GM19238 (cell line): Measurements from ENCODE around the gene TLCD1.

Experiments used
- DNase-seq: peaks from one replicate; pipeline ENCODE4 v3.0.0; 2011; ENCODE audit warnings: low spot score; ENCODE audit not compliant: insufficient read length

Gene TLCD1, protein sequence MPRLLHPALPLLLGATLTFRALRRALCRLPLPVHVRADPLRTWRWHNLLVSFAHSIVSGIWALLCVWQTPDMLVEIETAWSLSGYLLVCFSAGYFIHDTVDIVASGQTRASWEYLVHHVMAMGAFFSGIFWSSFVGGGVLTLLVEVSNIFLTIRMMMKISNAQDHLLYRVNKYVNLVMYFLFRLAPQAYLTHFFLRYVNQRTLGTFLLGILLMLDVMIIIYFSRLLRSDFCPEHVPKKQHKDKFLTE

DNA sequence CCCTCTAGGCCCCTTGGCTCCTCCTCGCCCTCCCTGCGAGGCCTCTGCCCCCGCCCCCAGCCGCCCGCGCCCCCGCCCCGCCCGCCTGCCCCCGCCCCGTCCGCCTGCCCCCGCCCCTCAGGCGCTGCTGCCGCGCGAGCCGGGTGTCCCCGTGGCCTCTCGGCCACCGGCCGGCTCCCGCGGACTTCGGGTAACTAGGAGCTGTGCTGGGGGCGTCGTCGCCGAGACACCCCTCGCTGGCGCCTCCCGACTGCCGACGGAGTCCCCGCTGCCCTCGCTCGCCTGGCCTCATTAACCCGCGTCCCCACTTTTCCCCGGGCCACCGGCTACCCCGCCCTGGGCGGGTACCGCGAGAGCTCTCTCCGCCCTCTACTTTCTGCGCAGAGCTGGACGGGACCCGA is at the start of gene TLCD1:
TLCD1 (minus strand) TSS at position 8 of the 401 bp plus-strand sequence. CDS start 136 bp downstream, outside the sequence.
- peak; percentile 63 for DNase-seq

DNA sequence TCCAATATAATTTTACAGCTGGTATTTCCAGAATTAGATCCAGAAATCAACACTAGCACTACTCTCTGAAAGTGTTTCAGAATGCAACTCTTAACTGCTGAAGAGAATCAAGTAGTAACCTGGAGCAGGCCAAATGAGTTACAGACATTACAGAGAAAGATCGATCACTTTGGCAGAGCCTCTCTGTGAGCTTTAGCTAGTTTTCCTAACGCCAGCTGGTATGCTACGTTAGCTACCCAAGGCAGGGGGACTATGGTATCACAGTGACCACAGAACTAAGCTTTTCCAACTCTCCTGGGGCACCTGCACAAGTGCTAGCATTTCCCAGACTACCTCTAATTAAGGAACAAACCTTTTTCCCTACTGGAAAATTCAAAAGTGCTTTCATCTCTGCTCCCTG is 48.2 kb upstream of the TLCD1 start:
- no peak for DNase-seq

DNA sequence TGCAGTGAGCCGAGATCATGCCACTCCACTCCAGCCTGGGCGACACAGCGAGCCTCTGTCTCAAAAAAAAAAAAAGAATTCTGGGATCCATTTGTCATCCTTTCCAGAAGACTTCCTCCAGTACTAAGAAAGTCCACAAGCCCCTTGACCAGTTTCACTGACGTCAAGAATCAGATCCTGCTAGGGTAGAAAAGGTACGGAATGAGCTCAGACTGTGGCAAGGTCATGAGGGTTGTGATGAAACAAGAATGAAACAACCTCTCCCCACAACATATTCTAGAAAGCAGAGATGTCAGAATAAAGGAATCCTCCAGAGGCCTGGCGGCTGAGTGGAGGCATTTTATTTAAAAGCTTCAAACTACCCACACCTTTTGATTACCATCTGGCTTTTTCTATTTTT is 47.7 kb upstream of the TLCD1 start:
- no peak for DNase-seq

DNA sequence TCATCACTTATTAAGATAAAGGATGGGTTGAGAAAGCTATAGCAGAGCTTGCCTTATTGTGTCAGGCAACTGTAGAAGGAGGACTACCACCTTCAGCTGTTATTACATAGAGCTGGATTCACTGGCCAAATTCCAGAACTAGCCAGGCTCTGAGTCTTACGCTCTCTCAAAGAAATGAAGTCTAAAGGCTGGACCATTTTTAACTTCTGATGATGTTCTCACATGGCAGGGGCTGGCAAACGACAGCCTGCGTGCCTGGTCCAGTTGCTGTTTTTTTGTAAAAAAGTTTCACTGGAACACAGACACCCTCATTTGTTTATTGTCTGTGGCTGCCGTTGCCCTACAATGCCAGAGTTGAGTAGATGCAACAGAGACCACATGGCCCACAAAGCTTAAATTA is 39.0 kb upstream of the TLCD1 start:
- DNase-seq: no peak

DNA sequence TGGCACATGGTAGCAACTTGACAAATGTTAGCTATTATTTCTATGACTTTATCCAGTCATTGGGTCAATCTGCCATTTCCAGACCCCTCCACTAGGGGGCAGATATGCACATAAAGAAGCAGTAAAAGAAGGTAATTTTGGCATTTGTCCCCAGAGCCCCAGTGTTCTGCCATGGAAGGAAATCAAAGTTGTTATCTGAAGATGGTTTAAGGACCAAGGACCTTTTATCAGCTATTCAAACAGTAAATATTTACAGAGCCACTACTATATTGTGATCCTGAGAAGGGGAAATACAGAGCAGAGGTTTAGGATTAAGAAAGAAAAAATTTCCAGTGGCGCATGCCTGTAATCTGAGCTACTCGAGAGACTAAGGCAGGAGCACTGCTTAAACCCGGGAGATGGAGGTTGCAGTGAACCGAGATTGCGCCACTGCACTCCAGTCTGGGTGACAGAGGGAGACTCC is 37.8 kb upstream of the TLCD1 start:
- no peak for DNase-seq

DNA sequence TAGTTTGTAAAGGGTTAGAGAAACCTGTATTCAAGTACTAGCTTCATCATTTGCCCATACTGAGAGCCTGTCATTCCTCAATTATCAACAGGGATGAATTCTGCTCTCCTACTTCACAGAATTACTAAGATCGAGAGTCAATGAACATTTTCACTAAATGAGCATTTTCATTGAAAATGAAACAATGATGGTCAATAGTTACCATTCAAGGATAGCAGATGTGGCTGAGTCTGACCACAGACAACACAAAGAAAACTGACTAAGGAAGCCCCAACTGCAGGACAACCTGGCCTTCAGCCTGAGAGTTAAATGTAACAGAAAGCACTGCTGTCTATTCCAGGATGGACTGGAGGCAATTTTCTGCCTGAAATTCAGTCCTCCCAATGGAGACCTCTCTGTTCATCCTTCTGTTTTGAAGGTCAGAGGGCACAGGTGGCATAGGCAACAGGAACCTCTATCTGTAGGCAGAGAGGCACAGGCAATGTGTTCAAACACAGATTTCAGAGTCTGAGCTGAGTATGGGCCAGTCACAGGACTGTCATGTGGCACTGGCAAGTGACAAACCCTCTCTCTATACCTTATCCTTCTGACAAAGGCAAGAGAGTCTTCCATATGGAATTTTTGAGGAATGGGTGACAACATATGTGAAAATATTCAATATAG is 37.2 kb upstream of the TLCD1 start:
- DNase-seq: no peak

DNA sequence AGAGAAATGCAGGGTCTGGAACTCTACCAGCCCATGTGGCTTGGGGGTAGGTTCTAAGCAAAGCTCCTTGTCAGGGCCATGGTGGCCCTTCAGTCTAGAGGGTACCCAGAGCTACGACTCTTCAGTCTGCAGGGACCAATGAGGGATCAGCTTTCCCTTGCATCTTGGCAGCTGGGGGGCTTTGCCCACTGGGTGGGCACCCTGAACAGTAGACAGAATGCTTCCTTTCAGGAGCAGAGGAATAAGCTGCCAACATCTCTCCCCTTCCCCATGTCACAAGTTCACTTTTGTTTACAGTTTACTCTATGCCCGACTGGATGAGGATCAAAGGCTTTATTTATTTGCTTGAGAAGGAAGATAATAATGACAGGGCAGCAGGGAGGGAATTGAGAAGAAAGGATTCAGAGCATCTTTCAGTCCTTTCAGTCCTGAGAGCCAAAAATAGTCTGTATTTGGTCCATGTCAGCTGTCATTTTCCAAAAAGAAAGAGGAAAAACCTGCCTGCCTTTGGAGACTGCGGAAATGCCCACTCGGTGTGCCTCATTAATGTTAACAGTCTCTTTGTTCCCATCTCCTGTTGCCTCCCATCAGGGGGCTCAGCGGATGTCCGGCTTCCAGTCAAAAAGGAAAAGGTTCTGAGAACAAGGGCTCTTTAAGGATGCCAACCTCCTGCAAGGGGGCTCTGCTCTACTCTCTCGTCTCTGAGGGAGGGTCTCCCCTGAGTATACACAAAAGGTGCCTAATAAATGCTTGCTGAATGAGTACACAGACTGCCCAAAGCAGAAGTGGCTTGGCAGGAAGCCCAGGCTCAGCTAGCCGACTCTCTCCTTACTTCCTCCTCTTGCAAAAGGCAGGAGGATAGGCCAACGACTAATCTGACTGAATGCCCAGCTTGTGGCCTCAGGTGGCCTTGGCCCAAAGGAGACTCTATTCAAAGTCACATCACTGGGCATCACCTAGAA is 34.8 kb upstream of the TLCD1 start:
- no peak for DNase-seq

DNA sequence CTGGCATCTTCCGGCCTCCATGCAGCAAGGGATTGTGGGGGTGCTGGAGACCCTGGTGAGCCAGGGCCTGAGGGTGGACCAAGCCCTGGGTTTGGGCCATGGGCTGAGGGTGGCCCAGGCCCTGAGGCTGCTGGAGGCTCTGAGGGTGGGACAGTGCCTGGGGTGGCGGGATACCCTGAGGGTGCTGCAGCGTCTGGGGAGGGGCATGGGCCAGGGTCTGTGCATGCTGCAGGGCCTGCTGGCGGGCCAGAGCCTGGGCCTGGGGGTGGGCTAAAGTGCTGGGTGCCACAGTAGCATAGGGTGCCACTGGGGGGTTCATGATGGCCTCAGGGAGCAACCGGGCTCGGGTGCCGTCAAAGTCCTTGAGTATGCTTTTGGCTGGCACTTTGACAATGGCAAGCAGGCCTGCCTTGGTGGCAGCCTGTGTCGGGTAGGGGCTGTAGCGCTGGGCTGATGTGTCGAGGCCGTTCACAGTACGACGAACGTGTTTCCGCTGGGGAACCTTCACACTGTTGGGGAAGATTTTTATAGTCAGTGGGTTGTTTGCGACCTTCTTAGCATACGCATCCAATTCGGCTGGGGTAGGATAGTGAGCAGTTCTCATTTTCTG is 33.3 kb upstream of the TLCD1 start:
- DNase-seq: no peak

DNA sequence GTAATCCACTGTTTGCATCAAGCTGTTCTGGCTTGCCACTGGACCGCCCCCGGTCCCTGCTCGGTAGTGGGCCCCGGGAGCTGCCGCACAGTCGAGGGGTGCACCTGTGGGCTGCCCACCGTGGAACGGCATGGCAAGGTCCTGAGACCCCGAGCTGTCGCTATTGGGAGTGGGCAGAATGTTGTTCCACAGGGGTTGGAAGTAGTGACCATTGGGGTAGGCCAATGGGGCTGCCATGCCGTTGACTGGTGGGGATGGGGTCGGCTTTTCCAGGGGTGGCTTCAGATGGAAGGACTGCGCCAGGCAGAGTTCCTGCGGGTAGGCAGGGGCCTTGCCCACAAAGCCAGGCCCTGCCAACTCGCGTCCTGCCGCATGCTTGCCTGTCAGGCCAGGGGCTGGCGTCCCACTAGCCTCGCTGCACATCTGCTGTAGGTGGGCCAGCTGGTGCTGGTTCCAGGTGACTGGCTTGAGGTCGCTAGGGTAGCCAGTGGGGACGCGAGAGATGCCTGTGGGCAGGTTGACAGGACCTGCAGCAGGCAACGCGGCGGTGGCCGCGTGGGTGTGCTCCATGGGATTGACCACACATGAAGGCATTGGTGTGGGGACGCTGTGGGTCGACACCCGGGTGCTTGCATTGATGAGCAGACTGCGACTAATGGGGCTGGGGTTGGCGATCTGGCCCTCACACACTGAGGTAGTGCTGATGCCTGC is 32.5 kb upstream of the TLCD1 start:
- DNase-seq: no peak

DNA sequence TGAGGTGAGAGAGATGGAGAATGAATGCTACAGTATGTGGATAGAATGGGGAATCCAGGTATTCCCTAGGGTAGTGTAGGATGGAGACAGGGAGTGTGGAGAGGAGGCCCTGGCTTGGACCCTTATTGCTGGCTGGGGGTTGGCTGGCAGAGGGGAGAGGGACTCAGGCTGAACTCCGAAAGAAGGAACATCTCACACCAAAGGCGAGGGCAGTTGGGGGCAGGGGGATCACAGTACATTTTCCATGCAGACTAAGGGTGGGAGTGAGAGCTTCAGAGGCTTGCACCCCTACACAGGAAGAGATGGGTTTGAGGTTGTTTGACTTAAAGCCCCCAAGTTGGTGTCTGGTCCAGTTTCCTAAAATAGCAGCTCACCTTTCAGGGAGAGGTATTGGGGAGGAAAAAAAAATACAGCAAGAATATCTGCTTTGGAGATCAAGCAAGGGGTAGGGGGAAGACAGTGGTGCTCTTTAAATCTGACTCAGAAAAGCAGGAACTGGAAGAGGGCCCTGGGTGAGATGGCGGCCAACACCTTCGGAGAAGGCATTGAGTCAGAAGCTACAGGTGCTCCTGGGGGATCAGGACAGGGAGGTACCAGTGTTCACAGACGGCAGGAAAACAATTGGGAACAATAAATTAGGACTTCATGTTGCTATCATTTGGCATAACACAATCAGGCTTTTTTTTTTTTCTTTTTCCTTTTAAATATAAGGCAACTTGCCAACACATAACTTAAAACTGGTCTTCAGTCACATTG is 30.2 kb upstream of the TLCD1 start:
- no peak for DNase-seq

DNA sequence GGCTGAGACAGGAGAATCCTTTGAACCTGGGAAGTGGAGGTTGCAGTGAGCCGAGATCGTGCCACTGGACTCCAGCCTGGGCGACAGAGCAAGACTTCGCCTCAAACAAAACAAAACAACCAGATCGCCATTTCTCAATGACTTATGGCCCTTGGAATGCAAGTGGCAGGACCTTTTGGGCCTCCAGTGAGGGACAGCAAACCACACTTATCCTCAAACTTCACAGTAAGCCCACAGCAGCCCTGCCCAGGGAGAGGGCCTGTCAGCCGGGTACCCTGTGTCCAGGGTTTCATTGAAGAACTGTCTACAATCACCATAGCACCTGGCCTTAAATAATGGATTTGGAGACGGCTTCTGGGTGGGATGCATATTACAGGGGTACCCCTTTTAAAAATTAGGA is 29.5 kb upstream of the TLCD1 start:
- no peak for DNase-seq

DNA sequence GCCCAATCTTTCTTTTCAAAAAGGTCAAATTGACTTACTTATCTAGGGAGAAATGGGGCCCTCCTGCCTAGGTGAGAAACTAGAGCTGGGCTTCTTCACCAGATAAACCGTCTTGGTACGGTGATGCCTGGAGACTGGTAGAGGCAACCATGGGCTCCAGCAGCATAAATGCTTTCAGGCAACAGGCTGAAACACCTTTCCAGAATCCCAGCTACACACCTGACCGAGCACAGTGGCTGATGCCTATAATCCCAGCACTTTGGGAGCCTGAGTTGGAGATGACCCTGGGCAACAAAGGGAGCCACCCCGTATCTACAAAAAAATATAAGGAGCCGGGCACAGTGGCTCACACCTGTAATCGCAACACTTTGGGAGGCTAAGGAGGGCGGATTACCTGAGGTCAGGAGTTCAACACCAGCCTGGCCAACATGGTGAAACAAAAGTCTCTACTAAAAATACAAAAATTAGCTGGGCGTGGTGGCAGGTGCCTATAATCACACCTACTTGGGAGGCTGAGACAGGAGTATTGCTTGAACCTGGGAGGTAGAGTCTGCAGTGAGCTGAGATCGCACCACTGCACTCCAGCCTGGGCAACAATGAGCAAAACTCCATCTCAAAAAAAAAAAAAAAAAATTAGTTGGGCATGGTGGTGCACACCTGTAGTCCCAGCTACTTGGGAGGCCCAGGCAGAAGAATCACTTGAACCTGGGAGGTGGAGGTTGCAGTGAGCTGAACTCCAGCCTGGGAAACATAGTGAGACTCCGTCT is 25.8 kb upstream of the TLCD1 start:
- no peak for DNase-seq

DNA sequence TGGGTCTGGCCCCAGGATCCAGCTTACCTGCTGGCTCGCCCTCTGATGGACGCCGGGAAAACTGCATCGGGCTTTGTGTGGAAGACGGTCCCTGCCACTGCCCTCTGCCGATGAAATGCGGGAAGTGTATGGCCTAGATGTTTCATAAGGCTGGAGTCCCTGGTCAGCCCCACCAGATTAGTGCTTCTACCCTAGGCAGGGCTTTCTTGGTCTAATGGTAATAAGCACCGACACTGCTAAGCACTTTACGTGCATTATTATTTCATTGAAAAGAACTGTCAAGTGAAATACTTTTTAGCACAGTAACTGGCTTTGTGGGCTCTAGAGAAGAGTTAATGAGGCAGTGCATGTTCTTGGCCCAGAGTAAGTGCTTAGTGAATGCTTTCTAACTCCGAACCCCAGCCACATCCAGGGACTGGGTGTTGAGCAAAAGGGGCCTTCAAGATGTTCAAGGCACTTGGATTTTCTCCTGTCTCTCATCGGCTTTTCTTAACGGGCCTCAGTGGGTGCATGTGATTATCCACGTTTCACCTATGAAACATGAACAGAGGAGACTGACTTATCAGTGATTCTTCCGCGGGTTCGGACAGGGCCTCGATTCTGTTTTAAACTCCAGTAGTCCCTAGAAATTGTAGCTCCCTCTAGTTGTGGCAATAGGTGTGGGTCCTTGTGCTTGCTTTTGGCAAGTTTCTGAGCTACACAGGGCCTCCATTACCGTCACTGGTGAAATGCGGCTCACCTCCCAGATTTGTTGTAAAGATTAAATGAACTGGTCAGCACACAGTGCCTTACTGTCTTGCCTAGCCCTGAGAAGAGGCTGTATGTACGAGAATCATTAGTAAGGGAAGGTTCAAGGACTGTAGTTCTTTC is 24.4 kb upstream of the TLCD1 start:
- peak; percentile 75 for DNase-seq

DNA sequence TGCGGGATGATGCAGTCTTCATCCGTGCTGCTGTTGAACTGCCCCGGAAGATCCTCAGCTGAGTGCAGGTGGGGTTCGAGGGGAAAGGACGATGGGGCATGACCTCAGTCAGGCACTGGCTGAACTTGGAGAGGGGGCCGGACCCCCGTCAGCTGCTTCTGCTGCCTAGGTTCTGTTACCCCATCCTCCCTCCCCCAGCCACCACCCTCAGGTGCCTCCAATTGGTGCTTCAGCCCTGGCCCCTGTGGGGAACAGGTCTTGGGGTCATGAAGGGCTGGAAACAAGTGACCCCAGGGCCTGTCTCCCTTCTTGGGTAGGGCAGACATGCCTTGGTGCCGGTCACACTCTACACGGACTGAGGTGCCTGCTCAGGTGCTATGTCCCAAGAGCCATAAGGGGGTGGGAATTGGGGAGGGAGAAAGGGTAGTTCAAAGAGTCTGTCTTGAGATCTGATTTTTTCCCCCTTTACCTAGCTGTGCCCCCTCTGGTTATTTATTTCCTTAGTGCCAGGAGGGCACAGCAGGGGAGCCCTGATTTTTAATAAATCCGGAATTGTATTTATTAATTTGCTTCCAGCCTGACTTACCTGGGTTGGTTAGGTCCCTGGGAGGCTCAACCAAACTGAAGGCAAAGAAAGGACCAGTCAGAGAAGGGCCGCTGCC is 23.6 kb upstream of the TLCD1 start:
- no peak for DNase-seq

DNA sequence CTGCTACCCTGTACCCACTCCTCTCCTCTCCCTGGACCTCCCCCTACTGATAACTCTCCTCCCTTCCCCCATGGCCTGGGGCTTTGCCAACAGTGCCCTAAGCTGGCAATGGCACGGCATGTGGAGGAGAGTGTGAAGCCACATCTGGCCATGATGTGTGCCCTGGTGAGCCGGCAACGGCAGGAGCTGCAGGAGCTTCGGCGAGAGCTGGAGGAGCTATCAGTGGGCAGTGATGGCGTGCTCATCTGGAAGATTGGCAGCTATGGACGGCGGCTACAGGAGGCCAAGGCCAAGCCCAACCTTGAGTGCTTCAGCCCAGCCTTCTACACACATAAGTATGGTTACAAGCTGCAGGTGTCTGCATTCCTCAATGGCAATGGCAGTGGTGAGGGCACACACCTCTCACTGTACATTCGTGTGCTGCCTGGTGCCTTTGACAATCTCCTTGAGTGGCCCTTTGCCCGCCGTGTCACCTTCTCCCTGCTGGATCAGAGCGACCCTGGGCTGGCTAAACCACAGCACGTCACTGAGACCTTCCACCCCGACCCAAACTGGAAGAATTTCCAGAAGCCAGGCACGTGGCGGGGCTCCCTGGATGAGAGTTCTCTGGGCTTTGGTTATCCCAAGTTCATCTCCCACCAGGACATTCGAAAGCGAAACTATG is 23.0 kb upstream of the TLCD1 start:
- no peak for DNase-seq

DNA sequence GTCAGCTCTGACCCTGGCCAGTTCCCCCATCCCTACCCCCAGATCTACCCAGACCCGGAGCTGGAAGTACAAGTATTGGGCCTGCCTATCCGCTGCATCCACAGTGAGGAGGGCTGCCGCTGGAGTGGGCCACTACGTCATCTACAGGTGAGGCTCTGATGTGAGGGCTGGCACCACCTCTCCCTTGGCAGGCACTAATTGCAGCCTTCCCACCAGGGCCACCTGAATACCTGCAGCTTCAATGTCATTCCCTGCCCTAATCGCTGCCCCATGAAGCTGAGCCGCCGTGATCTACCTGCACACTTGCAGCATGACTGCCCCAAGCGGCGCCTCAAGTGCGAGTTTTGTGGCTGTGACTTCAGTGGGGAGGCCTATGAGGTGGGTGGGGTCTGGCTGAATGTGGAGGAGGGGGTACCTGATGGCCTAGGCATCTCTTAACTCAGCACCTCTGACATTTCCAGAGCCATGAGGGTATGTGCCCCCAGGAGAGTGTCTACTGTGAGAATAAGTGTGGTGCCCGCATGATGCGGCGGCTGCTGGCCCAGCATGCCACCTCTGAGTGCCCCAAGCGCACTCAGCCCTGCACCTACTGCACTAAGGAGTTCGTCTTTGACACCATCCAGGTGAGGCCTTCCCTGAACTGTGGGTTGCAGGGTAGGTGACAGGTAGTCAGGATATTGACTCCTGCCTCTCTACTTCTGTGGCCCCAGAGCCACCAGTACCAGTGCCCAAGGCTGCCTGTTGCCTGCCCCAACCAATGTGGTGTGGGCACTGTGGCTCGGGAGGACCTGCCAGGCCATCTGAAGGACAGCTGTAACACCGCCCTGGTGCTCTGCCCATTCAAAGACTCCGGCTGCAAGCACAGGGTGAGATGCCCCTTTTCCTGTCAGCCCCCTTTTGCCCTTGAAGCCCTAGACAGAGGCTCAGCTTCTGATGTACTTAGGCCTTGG is 22.0 kb upstream of the TLCD1 start:
- DNase-seq: no peak
